Limb (tissue), 2 donors: ENCODE data around the gene VCAM1.

Source experiments
- DNase-seq, 2 donors: peaks; one replicate each; pipeline ENCODE4 v3.0.0-alpha.2; 2016; ENCODE audit errors: extremely low spot score in 2 of 2

VCAM1 gene

DNA sequence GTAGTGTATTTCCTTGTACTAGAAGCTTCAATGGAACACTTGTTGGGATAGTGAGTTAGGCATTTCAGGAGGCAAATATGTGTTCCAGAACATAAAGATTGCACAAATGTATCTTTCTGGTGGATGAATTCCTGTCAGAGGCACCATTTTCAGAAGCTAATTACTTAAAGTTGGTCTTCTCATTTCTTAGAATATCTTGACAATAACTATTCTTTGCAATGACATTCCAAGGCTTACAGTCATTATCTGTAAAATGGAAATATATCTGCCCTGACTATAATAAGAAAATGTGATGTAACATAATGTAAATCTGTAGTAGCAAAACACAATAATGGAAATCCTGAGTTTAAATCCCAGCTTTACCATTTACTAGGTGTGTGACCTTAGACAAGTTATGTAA lies 2.7 kb downstream of the VCAM1 start:
- DNase-seq = no peak

DNA sequence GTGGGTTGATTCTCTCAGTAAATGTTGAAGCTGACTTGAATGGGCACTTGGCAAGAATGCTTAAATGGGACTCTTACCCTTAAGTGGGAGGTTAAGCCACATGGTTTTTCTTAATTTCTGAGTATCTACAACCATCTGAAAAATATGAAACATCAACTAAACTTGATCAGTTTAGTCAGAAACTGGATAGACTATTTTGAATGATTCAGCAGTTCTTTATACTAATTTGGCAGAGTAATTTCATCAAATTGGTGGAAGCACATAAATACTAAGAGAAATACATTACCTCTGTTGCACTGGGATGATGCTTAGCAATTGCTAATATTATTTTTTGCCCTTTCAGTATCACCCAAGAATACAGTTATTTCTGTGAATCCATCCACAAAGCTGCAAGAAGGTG lies 4.7 kb downstream of the VCAM1 start:
- DNase-seq = no peak

DNA sequence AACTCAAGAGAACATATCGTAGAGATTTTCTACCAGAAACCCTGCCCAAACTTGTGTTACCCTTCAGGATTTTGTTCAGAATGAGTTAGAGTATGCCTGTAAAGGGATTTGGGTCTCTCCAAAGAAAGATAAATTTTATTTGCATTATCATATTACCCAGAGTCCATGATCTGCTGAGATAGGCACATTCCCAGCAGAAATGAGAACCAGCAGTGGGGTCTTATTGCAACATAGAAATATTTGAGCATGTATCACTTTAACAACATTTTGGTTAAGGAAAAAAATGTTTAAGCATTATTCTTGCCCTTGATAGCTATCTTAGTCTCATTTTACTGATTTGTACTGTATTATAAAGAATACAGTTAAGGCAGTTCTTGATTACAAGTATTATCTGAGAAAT lies 10.6 kb downstream of the VCAM1 start:
- DNase-seq = no peak

DNA sequence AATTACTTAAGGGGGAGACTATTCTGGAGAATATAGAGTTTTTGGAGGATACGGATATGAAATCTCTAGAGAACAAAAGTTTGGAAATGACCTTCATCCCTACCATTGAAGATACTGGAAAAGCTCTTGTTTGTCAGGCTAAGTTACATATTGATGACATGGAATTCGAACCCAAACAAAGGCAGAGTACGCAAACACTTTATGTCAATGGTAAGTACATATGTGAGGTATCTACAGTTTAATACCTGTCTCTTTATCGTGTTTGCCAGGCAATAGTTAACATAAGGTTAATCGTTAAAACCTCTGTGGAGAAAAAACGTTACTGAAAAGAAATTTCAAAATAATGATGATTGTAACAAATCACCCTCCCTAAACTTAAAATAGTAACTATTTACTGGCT lies 11.8 kb downstream of the VCAM1 start:
- DNase-seq = no peak

DNA sequence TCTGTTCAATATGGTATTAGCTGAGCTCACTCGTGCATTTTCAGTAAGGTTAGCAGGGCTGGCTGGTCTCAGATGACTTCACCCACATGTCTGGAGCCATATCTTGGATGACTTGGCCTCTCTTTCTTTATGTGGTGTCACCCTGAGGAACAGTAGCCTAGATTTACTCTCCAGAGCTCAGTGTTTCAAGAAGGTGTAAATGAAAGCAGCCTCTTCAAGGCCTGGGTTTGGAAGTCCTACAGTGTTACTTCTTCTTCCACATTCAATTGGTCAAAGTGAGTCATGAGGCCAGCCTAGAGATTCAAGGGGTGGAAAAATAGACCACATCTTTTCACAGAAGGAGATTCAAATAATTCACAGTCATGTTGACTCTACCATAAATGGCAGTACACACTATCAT lies 12.2 kb downstream of the VCAM1 start:
- no peak for DNase-seq

DNA sequence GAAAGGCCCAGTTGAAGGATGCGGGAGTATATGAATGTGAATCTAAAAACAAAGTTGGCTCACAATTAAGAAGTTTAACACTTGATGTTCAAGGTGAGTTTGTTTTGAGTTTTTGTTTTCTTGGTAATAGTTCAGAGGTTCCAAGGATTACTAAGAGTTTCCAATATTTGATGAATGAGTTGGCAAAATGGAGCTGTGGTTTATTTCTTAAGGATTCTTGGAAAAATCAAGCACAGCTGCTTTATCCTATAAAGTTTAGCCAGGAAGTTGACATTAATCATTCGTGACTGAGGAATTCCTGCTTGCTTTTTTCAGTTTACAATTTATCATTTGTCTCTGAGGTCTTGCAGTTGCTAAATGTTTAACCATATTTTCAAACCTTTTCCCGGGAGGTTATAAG lies 15.1 kb downstream of the VCAM1 start:
- DNase-seq = peak in 1 of 2 donors; percentile 68

DNA sequence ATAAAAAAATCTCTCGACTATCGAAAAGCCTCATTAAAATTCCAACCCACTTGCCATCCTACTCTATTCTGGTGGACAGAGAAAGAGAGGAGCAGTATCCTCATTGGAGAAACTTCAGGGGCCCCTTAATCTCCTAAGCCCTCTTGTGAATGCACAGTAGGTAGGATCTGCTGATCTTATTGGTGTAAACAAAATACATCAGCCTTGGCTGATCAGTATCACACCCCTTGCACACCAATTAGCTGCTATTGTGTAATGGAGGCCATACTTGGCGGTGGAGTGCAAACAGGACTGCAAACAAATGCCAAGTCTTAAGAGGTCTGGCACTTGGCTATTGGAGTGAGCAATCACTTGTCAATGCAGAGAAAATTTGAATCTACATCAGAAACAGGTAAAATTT lies 15.7 kb downstream of the VCAM1 start:
- no peak for DNase-seq

DNA sequence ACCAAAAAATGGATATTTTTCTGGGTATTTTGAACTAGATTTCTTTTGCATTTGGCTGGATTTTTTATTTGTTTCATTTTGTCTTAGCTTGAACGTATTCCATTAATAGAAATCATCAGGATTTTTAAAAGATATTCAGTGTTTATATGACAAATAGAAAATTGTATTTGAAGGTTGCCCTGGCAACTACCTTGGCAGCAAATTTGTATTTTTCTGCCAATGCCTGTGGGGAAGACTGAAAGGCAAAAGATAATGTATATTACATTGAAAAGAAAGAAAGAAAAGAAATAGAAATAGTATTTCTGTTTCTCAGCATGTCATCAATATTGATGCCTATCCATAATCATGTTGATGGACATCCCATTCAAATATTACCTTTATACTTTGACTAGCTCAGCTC lies 16.8 kb downstream of the VCAM1 start:
- DNase-seq = peak in 1 of 2 donors; percentile 35

DNA sequence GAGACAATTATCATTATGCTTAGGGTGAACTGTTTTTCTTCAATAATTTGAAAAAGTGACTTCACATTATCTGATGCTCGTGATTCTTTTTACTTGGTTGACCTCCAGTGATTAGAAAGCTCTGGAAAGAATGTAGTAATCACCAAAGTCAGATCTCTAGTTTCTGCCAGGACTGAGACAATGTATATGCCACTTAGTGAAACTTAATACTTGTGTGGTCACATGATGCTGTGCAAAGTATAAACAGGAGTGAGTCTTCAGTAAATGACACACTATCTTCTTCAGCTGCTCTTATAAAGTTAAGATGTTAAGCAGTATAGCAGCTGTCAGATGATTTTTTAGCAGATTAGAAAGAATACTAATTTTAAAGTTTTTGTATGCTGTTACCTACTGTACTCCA lies 17.2 kb downstream of the VCAM1 start:
- peak in 1 of 2 donors; percentile 64 for DNase-seq

DNA sequence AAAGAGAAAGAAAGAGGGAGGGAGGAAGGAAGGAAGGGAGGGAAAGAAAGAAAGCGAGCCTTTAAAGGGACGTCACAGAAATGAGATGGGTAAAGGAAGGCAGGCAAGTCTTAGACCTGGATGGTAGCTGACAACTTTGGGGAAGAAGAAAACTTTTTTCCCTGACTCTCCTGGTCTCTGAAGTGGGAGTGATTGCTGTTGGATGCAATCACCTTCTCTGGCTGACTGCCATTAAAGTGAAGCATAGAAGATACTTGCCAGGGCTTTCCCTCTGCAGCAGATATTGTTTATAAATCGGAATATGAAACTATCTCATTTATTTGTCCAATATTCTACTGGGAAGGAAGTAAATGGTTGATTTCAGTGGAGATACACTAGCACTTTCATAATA lies 27.0 kb downstream of the VCAM1 start:
- DNase-seq = no peak

DNA sequence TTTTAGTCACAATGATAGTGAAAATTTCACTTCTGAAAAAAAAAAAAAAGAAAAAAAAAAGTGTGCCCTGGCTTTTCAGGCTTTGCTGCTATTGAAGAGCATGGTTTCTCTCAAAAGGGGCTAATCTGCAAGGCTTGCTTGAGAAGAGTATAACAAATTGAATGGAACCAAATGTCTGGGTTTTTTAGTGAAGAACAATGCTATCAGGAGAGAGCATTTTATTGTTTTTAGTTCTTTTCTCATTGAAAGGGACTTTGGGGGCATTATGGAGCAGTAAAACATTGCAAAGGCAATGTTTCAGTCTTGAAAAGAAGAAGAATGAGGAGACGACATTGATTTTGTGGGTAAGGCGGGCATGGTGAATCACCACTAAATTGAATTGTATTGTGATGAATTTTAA lies 28.2 kb downstream of the VCAM1 start:
- no peak for DNase-seq

DNA sequence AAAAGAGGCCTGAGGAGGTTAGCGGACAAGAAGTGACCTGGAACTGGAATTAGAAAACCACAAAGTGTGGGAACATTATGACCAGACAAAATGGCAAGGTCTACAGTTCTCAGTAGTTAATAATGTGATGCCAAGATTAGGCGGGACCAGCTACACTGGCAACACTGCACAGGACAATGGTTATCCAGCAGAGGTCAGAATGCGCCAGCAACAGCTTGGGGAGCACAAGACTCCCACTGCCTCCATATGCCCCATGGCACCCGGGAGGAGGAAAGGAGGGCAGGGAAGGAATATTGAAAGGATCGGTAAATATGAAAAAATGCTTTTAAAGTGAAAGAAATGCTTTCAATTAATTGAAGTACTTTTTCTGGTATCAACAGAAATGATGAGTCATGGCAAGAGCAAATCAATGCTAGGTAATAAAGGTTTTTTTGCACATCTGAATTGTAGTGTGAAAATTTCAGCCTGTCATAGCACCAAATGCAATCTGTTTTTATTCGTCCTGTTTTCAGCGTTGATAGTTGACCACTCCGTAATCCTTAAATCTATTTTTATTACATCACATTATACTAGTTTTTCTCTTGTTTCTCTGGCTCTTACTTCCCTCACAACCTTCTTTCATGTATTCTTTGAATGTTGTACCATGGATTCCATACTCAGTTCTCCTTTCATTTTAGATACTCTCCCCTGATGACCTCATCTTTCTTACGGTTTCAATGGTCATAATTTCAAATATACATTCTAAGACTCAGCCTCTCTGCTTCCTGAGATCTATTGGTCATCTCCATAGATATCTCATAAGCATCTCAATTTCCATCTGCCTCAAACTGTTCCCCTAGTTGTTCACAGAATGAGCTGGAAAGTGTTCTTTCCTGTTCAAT lies 30.7 kb downstream of the VCAM1 start:
- DNase-seq = no peak

DNA sequence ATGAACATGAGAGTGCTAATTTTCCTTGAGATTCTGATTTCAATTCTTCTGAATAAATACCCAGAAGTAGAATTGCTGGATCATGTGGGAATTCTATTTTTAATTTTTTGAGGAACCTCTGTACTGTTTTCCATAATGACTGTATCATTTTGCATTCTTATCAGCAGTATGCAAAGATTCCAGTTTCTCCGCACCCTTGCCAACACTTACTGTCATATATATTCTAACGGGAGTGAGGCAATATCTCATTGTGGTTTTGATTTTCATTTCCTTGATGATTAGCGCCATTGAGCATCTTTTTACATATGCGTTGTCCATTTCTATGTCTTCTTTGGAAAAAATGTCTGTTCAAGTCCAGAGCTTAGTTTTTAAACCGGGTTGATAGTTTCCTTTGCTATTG lies 33.2 kb downstream of the VCAM1 start:
- no peak for DNase-seq

DNA sequence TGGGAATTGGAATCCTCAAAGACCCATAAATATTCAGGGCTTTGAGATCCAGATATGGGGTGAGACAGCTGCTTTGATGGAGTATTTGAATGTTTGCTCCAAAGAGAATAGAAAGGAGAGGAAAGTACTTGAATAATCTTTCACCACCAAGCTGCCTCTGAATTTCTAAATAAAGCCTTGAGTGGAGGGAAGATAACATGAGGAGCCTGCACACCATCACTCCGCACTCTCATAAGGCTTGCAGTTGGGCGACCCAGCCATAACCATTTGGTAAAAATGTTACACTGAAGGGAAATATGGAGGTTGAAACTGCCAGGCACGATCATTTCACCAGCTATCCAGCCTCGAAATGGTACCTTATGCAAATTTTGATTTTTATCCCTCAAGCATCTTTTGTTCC lies 38.4 kb downstream of the VCAM1 start:
- DNase-seq = no peak

DNA sequence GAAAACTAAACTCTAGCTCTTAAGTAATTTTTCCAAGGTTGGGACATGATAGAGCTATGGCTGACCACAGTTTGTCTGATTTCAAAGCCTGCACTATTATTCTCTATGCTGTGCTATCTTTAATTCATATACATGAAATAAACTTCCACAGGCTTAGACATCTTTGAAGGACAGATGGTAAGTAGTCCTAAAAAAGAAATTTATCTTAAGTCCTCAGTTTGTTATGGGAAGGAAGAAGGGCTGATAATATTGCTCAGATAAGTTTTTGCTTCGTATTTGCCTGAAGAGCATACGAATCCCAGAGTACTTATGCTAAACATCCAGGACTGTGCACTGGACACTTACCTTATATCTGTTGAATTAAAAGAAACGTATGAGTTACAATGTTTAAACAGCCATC lies 39.6 kb downstream of the VCAM1 start:
- no peak for DNase-seq

DNA sequence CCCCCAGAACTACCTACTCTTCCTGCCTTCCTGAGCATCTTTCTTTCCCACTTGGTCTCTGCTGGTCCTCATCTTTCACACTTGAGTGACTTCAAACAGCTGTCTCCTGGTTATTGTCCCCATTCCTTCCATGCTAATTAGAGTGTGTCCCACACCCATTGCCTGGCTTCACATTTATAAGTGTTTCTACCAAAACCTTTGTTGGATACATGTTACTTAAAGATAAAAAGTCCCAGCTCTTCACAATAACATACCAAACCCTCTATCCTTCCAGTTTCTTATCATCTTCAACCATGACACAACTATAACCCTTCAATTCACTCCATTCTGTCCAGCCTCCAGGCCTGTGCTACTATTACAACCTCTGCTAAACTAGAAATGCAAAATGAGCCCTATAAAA lies 41.0 kb downstream of the VCAM1 start:
- no peak for DNase-seq

DNA sequence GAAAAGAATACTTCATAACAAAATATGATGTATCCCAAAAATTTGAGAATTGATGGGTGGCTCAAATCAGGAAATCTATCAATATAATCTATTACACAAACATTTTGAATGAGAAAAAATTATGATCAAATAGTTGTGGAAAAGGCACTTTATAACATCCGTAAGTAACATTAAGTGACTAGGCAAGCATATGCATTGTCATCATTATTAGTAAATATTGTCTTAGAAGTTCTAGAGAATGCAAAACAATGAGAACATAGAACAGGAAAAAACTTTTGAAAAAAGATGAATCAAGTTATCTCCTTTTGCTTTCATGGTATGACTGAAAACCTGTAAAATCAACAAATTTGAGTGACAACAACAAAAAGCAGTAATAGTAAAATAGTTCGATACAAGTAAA lies 42.9 kb downstream of the VCAM1 start:
- DNase-seq = no peak

DNA sequence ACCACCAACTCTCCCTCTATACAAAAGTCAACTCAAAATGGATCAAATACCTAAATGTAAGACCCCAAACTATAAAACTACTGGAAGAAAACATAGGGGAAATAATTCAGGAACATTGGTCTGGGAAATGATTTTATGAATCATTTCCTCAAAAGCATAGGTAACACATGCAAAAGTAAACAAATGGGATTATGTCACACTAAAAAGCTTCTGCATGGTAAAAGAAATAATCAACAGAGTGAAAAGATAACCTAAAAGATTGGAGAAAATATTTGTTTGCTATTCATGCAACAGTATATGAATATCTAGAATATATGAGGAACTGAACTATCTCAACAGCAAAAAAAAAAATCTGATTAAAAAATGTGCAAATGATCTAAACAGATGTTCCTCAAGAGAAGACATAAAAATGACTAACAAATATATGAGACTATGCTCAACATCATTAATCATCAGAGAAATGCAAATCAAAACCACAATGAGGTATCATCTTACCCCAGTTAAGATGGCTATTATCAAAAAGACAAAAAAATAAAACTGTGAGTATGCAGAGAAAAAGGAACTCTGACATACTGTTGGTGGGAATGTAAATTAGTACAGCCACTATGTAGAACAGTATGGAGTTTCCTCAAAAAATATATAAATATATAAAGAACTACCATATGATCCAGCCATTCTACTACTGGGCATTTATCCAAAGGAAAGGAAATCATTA lies 47.8 kb downstream of the VCAM1 start:
- DNase-seq = no peak

DNA sequence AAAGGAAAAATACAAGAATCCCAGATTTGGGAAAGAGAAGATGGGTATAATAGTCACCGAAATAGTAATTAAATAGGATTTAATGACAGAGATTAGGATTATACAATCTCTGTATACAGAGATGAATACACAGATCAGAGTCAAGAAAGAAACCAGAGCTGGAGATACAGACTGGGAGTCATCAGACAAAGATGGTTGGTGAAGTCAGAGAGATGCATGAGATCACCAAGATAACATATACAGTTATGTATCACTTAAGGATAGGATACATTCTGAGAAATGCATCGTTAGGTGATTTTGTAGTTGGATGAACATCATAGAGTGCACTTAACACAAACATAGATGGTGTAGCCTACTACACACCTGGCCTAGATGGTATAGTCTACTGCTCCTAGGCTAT lies 49.8 kb downstream of the VCAM1 start:
- DNase-seq = no peak

DNA sequence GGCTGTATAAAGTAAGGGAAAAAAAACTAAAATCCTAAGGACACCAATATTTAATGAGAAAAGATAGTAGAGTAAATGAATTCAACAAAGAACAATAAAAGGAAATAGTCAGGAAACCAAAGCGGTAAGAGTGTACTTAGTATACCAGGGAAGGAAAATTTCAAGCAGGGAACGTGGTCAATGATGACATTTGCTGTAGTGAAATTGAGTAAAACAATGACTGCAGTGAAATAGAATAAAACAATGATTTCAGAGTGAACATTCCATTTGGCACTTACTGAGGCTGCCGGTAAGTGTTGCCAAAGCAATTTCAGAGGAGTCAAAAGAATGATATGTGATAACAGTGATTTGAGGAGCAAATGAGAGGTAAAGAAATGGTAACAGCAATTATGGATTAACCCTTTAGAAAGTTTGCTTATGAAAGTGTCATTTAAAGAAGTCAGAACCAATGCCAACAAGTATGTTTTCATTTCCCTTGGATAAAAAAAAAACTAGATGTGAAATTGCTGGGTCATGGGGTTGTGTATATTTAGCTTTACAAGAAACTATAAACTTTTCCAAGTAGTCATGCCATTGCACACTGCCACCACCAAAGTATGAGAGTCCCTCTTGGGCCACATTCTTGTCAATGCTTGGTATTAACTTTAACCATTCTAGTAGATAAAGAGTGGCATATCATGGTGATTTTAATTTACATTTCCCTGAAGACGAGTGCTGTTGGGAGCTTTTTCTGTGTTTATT lies 50.5 kb downstream of the VCAM1 start:
- no peak for DNase-seq

DNA sequence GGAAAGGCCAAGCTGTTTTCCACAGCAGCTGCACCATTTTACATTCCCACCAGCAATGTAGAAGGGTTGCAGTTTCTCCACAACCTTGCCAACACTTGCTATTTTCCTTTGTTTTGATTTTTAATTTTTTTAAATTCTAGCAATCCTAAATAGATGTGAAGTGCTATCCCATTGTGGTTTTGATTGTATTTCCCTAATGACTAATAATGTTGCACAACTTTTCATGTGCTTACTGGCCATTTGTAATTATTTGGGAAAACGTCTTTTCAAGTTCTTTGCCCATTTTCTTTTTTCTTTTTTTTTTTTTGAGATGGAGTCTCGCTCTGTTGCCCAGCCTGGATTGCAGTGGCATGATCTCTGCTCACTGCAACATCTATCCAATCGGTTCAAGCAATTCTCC lies 53.9 kb downstream of the VCAM1 start:
- DNase-seq = no peak

DNA sequence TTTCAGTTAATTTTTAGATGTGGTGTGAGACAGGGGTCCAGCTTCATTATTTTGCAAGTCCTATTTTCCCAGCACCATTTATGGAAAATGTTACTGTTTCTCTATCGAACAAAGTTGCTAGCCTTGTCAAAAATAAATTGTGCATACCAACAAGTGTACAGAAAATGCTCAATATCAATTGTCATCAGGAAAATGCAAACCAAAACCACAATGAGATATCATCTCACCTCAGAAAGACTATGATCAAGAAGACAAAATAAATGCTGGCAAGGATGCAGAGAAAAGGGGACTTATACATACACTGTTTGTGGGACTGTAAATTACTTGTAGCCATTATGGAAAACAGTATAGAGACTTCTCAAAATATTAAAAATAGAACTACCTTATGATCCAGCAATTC lies 54.8 kb downstream of the VCAM1 start:
- DNase-seq = no peak
